HEK293T (cell line): ENCODE data around the gene EEF2.

Source experiments
- ARNT ChIP-seq: fragments of 450-650 bp; IDR thresholded peaks from 2 replicates; pipeline ENCODE4 v1.6.1; 2017; ENCODE audit warnings: mild to moderate bottlenecking
- BHLHE40 ChIP-seq: fragments of 450-650 bp; IDR thresholded peaks from 2 replicates; pipeline ENCODE4 v1.6.1; 2016; ENCODE audit warnings: mild to moderate bottlenecking, moderate library complexity, borderline replicate concordance
- FOXA1 ChIP-seq: fragments of 450-650 bp; IDR thresholded peaks from 2 replicates; pipeline ENCODE4 v1.6.1; 2016; ENCODE audit warnings: mild to moderate bottlenecking
- FOXK2 ChIP-seq: fragments of 450-650 bp; IDR thresholded peaks from 2 replicates; pipeline ENCODE4 v1.6.1; 2016; ENCODE audit warnings: mild to moderate bottlenecking
- FOXM1 ChIP-seq: fragments of 450-650 bp; IDR thresholded peaks from 2 replicates; pipeline ENCODE4 v1.6.1; 2017; ENCODE audit warnings: mild to moderate bottlenecking, borderline replicate concordance
- HDGF ChIP-seq: fragments of 450-650 bp; IDR thresholded peaks from 2 replicates; pipeline ENCODE4 v1.6.1; 2017; ENCODE audit warnings: antibody characterized with exemption, borderline replicate concordance
- L3MBTL2 ChIP-seq: fragments of 450-650 bp; conservative IDR thresholded peaks from 2 replicates; pipeline ENCODE4 v1.6.1; 2016; ENCODE audit warnings: mild to moderate bottlenecking
- LEF1 ChIP-seq: fragments of 450-650 bp; IDR thresholded peaks from 2 replicates; pipeline ENCODE4 v1.6.1; 2017; ENCODE audit warnings: mild to moderate bottlenecking, borderline replicate concordance
- SP1 ChIP-seq: fragments of 450-650 bp; IDR thresholded peaks from 2 replicates; pipeline ENCODE4 v1.6.1; 2017
- SUZ12 ChIP-seq: fragments of 450-650 bp; IDR thresholded peaks from 2 replicates; pipeline ENCODE4 v1.6.1; 2016; ENCODE audit warnings: mild to moderate bottlenecking
- TARDBP ChIP-seq: fragments of 450-650 bp; IDR thresholded peaks from 2 replicates; pipeline ENCODE4 v1.6.1; 2016
- ZNF384 ChIP-seq: fragments of 450-650 bp; IDR thresholded peaks from 2 replicates; pipeline ENCODE4 v1.6.1; 2016
- TF ChIP-seq, protein P1 (sequence below): fragments of 450-650 bp; IDR thresholded peaks from 2 replicates; pipeline ENCODE4 v1.6.1; 2016

DNA sequence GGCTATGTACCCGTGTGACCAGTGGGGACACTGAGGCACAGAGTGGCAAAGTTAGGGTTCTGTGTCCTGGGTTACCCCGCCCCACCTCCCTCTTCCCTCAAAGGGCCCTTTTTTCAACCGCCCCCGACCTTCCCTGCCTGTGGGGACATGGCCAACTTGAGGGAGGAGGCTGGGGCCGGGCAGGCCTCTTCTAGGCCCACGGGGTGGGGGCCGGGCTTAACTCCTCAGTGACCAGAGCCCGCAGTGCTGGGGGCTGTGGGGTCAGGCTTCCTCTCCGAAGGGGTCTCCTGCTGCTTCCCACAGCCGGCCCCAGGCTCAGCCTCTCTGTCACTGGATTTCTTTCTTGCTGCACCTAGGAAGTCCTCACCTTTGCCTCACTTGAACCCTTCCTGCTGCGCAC is 46.2 kb upstream of the EEF2 start:
- TF ChIP-seq BHLHE40 (no peak), TARDBP (no peak), SP1 (no peak), FOXA1 (no peak), LEF1 (no peak), FOXK2 (no peak), SUZ12 (no peak), ARNT (no peak), ZNF384 (no peak), HDGF (no peak), FOXM1 (no peak), L3MBTL2 (no peak)
- TF ChIP-seq, protein P1, sequence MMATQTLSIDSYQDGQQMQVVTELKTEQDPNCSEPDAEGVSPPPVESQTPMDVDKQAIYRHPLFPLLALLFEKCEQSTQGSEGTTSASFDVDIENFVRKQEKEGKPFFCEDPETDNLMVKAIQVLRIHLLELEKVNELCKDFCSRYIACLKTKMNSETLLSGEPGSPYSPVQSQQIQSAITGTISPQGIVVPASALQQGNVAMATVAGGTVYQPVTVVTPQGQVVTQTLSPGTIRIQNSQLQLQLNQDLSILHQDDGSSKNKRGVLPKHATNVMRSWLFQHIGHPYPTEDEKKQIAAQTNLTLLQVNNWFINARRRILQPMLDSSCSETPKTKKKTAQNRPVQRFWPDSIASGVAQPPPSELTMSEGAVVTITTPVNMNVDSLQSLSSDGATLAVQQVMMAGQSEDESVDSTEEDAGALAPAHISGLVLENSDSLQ: no peak
